Liver (tissue), 3 donors: Measurements from ENCODE around the gene BSN.

Experiments
- ATF3 ChIP-seq: IDR thresholded peaks from 2 replicates; pipeline ENCODE4 v1.6.1; 2016; ENCODE audit warnings: antibody characterized with exemption
- EGR1 ChIP-seq, 2 donors: IDR thresholded peaks; 2 replicates each; pipeline ENCODE4 v1.6.1; 2016 to 2018; ENCODE audit warnings: antibody characterized with exemption in 2 of 2, low read depth in 2 of 2
- FOXA1 ChIP-seq: IDR thresholded peaks from 2 replicates; pipeline ENCODE4 v1.6.1; 2016; ENCODE audit warnings: antibody characterized with exemption
- HNF4A ChIP-seq, 2 donors: conservative IDR thresholded peaks; 2 replicates each; pipeline ENCODE4 v1.6.1; 2016; ENCODE audit warnings: antibody characterized with exemption in 2 of 2, mild to moderate bottlenecking in 2 of 2
- JUND ChIP-seq, 2 donors: IDR thresholded peaks; 2 replicates each; pipeline ENCODE4 v1.6.1; 2016; ENCODE audit warnings: antibody characterized with exemption in 2 of 2
- MAX ChIP-seq: IDR thresholded peaks from 2 replicates; pipeline ENCODE4 v1.6.1; 2016; ENCODE audit warnings: antibody characterized with exemption
- RAD21 ChIP-seq, 2 donors: IDR thresholded peaks; 2 replicates each; pipeline ENCODE4 v1.6.1; 2016; ENCODE audit warnings: antibody characterized with exemption in 2 of 2, mild to moderate bottlenecking in 2 of 2
- REST ChIP-seq: IDR thresholded peaks from 2 replicates; pipeline ENCODE4 v1.6.1; 2016; ENCODE audit warnings: antibody characterized with exemption, mild to moderate bottlenecking
- RXRA ChIP-seq, 2 donors: IDR thresholded peaks; 2 replicates each; pipeline ENCODE4 v1.6.1; 2017 to 2018; ENCODE audit warnings: antibody characterized with exemption in 2 of 2, mild to moderate bottlenecking in 1 of 2
- SP1 ChIP-seq: IDR thresholded peaks from 2 replicates; pipeline ENCODE4 v1.6.1; 2018; ENCODE audit warnings: antibody characterized with exemption, mild to moderate bottlenecking
- TAF1 ChIP-seq: conservative IDR thresholded peaks from 2 replicates; pipeline ENCODE4 v1.6.1; 2016; ENCODE audit warnings: antibody characterized with exemption, mild to moderate bottlenecking
- YY1 ChIP-seq: IDR thresholded peaks from 2 replicates; pipeline ENCODE4 v1.6.1; 2016; ENCODE audit warnings: antibody characterized with exemption, mild to moderate bottlenecking
- ZBTB33 ChIP-seq: IDR thresholded peaks from 2 replicates; pipeline ENCODE4 v1.6.1; 2016; ENCODE audit warnings: antibody characterized with exemption
- TF ChIP-seq, protein P1 (sequence below): fragments of 150-350 bp; IDR thresholded peaks from 2 replicates; pipeline ENCODE4 v1.5.1; 2017; ENCODE audit warnings: improper control_type of control experiment, low read depth, low read length; ENCODE audit not compliant: missing input control
- donor health status: healthy.
- donor health status: healthy.

DNA sequence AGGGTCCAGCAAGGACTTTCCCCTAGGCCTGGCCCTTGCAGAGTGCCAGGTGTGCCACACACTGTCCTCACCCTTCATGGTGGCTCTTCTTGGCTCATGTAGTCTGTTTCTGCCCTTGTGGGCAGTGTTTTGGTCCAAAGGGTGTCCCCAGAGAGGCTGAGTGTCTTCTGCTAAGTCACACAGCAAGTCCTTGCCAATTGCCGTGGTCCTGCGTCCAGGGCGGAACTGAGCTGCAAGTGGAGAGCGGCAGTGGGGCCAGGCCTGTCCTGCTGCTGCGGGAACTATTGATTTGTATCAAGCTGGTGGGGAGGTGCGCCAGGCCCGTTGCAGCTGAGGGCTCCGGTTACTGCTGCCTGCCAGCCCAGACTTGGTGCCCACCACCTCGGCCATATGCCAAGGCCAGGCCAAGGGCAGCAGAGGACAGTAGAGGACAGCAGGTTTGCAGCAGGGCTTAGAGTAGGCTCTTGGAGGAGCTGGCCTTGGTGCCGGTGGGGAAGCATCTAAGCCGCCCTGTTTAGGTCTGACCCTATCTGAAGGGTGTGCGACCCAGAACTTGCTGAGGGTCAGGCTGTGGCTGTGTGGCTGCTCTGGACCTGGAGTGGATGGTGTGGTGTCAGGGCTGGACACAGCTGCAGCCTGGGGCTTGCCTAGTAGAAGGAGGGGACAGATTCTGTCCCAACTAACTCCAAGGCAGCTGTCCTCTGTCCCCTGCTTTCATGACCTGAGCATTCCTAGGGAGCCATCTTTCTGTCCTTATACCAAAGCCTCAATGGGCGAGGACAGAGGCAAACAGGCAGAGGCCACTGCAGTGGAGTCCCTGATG lies 160.7 kb downstream of the BSN start:
- TF ChIP-seq HNF4A (conservative IDR thresholded peaks at IDR 0.05), result no peak
- TF ChIP-seq, protein P1, sequence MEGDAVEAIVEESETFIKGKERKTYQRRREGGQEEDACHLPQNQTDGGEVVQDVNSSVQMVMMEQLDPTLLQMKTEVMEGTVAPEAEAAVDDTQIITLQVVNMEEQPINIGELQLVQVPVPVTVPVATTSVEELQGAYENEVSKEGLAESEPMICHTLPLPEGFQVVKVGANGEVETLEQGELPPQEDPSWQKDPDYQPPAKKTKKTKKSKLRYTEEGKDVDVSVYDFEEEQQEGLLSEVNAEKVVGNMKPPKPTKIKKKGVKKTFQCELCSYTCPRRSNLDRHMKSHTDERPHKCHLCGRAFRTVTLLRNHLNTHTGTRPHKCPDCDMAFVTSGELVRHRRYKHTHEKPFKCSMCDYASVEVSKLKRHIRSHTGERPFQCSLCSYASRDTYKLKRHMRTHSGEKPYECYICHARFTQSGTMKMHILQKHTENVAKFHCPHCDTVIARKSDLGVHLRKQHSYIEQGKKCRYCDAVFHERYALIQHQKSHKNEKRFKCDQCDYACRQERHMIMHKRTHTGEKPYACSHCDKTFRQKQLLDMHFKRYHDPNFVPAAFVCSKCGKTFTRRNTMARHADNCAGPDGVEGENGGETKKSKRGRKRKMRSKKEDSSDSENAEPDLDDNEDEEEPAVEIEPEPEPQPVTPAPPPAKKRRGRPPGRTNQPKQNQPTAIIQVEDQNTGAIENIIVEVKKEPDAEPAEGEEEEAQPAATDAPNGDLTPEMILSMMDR, result no peak
- no peak for TF ChIP-seq REST
- no peak for TF ChIP-seq TAF1
- no peak for TF ChIP-seq SP1
- TF ChIP-seq RAD21 (IDR thresholded peaks at IDR 0.05), result no peak
- no peak for TF ChIP-seq JUND (IDR thresholded peaks at IDR 0.05)
- TF ChIP-seq FOXA1, result no peak
- TF ChIP-seq EGR1 (IDR thresholded peaks at IDR 0.05; ENCODE audit: low read depth in 2 of 2), result no peak
- no peak for TF ChIP-seq MAX
- no peak for TF ChIP-seq YY1
- no peak for TF ChIP-seq RXRA (IDR thresholded peaks at IDR 0.05)
- no peak for TF ChIP-seq ZBTB33
- no peak for TF ChIP-seq ATF3
